HL-60 (cell line): ENCODE data around the gene ZNF672.
"Not testable (repeated sequence)": the region's sequence is repeated elsewhere in the genome, so short reads cannot be mapped to it uniquely, and the experiment has no call there.

ENCODE experiments used
- CTCF ChIP-seq: IDR thresholded peaks from one replicate; pipeline ENCODE4 v1.5.1; 2011; ENCODE audit warnings: low read length, control low read depth, inconsistent platforms; ENCODE audit not compliant: insufficient read depth
- SPI1 ChIP-seq: IDR thresholded peaks from 2 replicates; pipeline ENCODE4 v1.6.1; 2012; ENCODE audit warnings: low read depth, mild to moderate bottlenecking, borderline replicate concordance

DNA sequence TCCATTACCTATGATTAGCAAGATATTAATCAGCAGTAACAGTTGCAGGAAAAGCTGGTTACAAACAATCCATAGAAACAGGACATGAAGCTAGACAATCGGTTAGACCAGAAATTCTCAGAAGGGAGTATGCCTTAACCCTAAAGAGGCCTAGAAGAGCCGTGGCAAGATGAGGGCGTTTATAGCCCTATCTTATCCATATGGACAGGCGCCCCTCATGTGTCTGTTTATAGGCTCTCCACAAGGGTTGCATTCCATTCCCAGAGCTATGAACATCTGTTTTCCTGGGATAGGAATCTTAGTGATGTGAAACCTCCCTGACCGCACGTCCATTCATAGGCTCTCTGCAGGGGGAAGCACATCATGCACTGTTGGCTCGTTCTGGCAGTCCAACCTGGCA, 44.4 kb downstream of the ZNF672 start:
- not testable (repeated sequence) for TF ChIP-seq CTCF, SPI1
